Neural crest cell (in vitro differentiated cells): ENCODE data around the gene CDK9. TPM values are rescaled to one million over a fixed set of nuclear protein-coding genes. Genes with fewer than 3 reads are reported as not detected.
"Not testable (repeated sequence)": the region's sequence is repeated elsewhere in the genome, so short reads cannot be mapped to it uniquely, and the experiment has no call there.

Experiments
- DNase-seq: peaks from one replicate; pipeline ENCODE4 v3.0.0; 2021; ENCODE audit warnings: low read depth, mixed read lengths, low spot score
- H3K27ac Mint-ChIP-seq: one replicate; pipeline ENCODE4 v1.8.0; 2021; ENCODE audit warnings: mild to moderate bottlenecking, mixed read lengths; ENCODE audit not compliant: unreplicated experiment
- H3K27me3 Mint-ChIP-seq: 2 replicates; pipeline ENCODE4 v1.8.0; 2021; ENCODE audit warnings: low read depth, mild to moderate bottlenecking, mixed read lengths
- H3K36me3 Mint-ChIP-seq: 2 replicates; pipeline ENCODE4 v1.8.0; 2021; ENCODE audit warnings: low read depth, mild to moderate bottlenecking, mixed read lengths
- H3K4me1 Mint-ChIP-seq: 2 replicates; pipeline ENCODE4 v1.8.0; 2021; ENCODE audit warnings: mixed read lengths
- H3K4me3 Mint-ChIP-seq: one replicate; pipeline ENCODE4 v1.8.0; 2021; ENCODE audit warnings: mild to moderate bottlenecking, mixed read lengths
- H3K9me3 Mint-ChIP-seq: 2 replicates; pipeline ENCODE4 v1.8.0; 2021; ENCODE audit warnings: mixed read lengths
- total RNA-seq: library from RNA; stranded (reverse); gene quantifications from 2 replicates; pipeline ENCODE4 v1.2.1, GENCODE V29; 2021
- TF ChIP-seq, protein P1 (sequence below): fragments of 200-600 bp; sonication (generic); conservative IDR thresholded peaks from 2 replicates; pipeline ENCODE4 v1.5.0; 2021; ENCODE audit warnings: antibody characterized with exemption, mild to moderate bottlenecking

The CDK9 gene
- total RNA-seq, 1 donor from 2014 or later, result 84.8 TPM

DNA sequence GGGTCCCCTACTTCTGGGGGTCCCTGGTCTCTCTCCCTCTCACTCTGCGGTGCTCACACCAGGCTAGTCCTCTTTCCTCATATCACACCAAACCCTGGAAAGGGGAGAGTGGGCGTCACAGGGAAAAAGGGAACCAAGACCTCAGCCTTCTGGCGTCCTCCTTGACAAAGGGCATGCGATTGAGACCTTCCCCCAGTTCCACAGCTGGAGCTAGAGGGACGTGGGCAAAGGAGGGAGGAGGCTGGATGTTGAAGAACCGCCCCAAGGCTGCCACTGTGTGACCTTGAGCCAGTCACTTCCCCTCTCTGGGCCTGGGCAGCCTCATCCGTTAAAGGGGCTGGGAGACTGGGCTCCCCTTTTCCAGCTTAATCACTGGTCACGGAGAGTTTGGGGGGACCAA is 32.2 kb upstream of the CDK9 start:
- TF ChIP-seq, protein P1, sequence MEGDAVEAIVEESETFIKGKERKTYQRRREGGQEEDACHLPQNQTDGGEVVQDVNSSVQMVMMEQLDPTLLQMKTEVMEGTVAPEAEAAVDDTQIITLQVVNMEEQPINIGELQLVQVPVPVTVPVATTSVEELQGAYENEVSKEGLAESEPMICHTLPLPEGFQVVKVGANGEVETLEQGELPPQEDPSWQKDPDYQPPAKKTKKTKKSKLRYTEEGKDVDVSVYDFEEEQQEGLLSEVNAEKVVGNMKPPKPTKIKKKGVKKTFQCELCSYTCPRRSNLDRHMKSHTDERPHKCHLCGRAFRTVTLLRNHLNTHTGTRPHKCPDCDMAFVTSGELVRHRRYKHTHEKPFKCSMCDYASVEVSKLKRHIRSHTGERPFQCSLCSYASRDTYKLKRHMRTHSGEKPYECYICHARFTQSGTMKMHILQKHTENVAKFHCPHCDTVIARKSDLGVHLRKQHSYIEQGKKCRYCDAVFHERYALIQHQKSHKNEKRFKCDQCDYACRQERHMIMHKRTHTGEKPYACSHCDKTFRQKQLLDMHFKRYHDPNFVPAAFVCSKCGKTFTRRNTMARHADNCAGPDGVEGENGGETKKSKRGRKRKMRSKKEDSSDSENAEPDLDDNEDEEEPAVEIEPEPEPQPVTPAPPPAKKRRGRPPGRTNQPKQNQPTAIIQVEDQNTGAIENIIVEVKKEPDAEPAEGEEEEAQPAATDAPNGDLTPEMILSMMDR, result no peak
- Mint-ChIP-seq H3K36me3 (no peaks in the 10 kb centered on the region), H3K27me3 (peaks cover 57% of the 10 kb centered on the region), H3K27ac (no peak overlapping the region), H3K9me3 (no peaks in the 10 kb centered on the region), H3K4me1 (no peaks in the 10 kb centered on the region), H3K4me3 (no peak overlapping the region)
- DNase-seq, result no peak

DNA sequence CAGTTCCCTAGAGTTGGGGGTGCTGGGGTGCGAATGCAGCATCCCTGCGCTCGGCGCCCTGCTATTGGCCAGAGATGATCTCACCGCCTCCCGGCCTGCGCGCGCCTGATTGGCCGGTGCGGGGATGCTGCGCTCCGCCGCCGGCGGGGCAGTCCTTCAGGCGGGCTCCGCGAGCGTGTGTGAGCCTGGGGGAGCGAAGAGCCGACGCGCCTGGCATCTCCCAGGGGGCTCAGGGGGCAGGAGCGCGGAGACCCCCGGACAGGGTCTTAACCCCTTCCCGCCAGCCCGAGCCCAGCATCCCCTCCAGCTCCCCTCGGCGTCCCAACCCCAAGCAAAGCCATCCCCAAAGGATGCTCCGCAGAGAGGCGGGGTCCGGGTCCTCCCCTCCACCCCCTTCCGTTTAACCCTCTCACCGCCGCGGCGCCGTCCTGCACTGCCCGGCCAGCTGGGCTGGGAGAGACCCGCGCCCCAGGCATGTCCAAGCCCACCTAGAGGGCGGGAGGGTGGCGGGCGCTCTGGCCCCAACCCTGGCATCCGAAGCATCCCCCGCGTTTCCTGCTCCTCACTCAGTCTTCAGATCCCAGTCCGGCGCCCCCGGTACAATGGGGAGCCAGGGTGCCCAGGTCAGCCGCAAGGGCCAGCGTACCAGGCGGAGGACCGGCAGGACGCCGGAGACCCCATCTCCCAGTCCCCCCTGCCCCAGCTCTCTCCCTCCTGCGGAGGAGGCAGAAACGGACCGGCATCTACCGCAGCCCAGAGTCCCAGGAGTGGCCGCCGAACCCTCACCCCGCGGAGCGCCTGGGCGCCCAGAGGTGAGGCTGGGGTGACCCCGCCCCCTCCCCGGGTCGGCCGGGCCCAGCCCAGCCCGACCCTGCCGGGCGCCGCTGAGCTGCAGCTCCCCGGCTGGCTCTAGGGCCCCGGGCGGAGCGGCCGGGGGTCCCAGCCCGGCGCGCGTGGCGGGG is 31.5 kb upstream of the CDK9 start:
- peak overlapping the region; percentile 27 for H3K4me3 Mint-ChIP-seq
- peaks cover 61% of the 10 kb centered on the region for H3K27me3 Mint-ChIP-seq
- TF ChIP-seq, protein P1, result no peak
- no peak overlapping the region for H3K27ac Mint-ChIP-seq
- no peaks in the 10 kb centered on the region for H3K9me3 Mint-ChIP-seq
- no peaks in the 10 kb centered on the region for H3K36me3 Mint-ChIP-seq
- peak; percentile 60 for DNase-seq
- no peaks in the 10 kb centered on the region for H3K4me1 Mint-ChIP-seq

DNA sequence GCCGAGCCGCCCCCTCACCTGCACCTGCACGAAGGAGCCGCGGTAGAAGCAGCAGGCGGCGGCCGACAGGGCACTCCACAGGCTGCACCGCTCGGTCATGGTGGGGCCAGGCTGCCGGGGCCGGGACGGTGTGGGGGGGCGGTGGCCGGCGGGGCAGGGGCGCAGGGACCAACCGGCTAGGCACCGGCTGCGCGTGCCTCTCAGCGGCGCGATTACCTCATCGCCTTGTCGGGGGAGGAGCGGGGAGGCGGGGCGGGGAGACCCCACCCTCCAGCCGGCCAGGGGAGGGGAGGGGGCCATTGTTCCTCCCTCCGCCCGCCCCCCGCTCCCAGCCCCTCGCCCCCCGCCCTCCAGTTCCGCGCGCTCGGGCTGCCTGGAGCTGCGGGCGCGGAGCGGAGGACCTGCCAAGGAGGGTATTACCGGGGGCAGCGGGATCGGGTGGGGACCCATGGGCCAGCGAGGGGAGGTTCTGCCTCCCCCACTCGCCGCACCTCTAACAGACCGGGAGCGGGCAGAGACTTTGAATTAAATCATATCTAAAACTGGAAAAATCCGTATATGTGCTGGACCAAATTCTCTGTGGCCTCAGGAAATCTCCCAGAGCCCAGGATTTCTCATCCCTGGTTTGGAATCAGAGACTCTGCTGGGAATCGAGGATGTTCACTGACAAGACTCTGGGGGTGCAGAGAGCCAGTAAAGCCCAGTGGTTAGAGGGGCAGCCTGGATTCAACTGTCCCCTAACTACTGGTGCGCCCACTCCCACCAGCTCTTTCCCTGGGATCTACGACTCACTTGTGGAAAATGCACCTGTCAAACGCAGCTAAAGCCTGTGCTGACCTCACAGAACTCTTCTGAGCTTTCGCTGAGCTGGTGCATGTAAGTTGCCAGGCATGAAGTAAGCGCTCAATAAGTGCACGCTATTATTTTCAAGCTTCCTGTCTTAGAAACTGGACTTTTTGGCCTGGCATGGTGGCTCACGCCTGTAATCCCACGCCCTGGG is 30.5 kb upstream of the CDK9 start:
- H3K27me3 Mint-ChIP-seq, result peaks cover 63% of the 10 kb centered on the region
- no peak overlapping the region for H3K27ac Mint-ChIP-seq
- H3K9me3 Mint-ChIP-seq, result no peaks in the 10 kb centered on the region
- no peaks in the 10 kb centered on the region for H3K4me1 Mint-ChIP-seq
- peak; percentile 32 for DNase-seq
- TF ChIP-seq, protein P1, result no peak
- peak overlapping the region; percentile 38 for H3K4me3 Mint-ChIP-seq
- H3K36me3 Mint-ChIP-seq, result no peaks in the 10 kb centered on the region

DNA sequence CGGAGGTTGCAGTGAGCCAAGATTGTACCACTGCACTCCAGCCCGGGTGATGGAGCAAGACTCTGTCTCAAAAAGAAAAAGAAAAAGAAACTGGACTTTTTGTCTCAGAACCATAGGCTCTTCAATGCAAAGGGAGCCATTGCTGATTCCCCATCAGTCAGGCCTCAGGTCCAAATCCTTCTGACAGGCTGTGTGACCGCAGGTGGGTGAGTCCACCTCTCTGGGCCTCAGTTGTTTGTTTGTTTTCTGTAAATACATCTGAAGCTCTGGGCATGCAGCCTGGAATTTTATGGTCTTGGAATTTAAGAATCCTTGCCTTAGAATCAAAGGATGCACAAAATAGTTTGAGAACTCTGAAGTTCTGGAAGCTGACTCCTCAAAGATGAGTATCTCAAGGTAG is 29.6 kb upstream of the CDK9 start:
- H3K4me3 Mint-ChIP-seq, result no peak overlapping the region
- H3K27me3 Mint-ChIP-seq, result peaks cover 57% of the 10 kb centered on the region

DNA sequence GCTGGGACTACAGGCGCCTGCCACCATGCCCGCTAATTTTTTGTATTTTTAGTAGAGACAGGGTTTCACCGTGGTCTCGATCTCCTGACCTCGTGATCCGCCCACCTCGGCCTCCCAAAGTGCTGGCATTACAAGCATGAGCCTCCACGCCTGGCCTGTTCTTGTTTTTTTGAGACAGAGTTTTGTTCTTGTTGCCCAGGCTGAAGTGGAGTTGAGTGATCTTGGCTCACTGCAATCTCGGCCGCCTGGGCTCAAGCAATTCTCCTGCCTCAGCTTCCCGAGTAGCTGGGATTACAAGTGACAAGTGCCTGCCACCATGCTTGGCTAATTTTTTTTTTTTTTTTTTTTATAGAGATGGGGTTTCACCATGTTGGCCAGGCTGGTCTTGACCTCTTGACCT is 29.1 kb upstream of the CDK9 start:
- H3K27me3 Mint-ChIP-seq, result peaks cover 52% of the 10 kb centered on the region
- H3K4me3 Mint-ChIP-seq, H3K4me1 Mint-ChIP-seq, DNase-seq, H3K9me3 Mint-ChIP-seq, H3K27ac Mint-ChIP-seq, H3K36me3 Mint-ChIP-seq: not testable (repeated sequence)

More for the DNA sequence above, 29.6 kb upstream of the CDK9 start:
- DNase-seq, result no peak
- TF ChIP-seq, protein P1, result no peak
- no peak overlapping the region for H3K27ac Mint-ChIP-seq
- no peaks in the 10 kb centered on the region for H3K9me3 Mint-ChIP-seq
- no peaks in the 10 kb centered on the region for H3K4me1 Mint-ChIP-seq
- H3K36me3 Mint-ChIP-seq, result no peaks in the 10 kb centered on the region
